AG20443 (cell line): ENCODE data around the gene AK2.

Source experiments
- DNase-seq: peaks from one replicate; pipeline ENCODE4 v3.0.0; 2012; ENCODE audit warnings: low spot score, mixed read lengths

The AK2 gene

GRCh38 chr1:32972814-32973428 lies 63.8 kb downstream of the AK2 start:
- peak; percentile 66 for DNase-seq

GRCh38 chr1:32971576-32971975 lies 65.1 kb downstream of the AK2 start:
- DNase-seq, result no peak

GRCh38 chr1:32971156-32971555 lies 65.5 kb downstream of the AK2 start:
- DNase-seq, result no peak

GRCh38 chr1:32969566-32969965 lies 67.1 kb downstream of the AK2 start:
- DNase-seq, result no peak

- DNase-seq, result no peak
Measured at GRCh38 chr1:32967888-32968568, 68.7 kb downstream of the AK2 start.

- DNase-seq, result no peak
Measured at GRCh38 chr1:32966900-32967299, 69.8 kb downstream of the AK2 start.

GRCh38 chr1:32965251-32965747 lies 71.4 kb downstream of the AK2 start:
- no peak for DNase-seq

- DNase-seq, result peak; percentile 99
Measured at GRCh38 chr1:32964461-32965250, 72.0 kb downstream of the AK2 start, which contains the start of gene RNF19B. TSS of gene RNF19B (minus strand) at chr1:32964809. CDS start at chr1:32964685, 124 bp downstream.

- peak; percentile 73 for DNase-seq
Measured at GRCh38 chr1:32963746-32964460, 72.8 kb downstream of the AK2 start.

GRCh38 chr1:32962248-32962896 lies 74.3 kb downstream of the AK2 start:
- no peak for DNase-seq

GRCh38 chr1:32960819-32961355 lies 75.8 kb downstream of the AK2 start:
- DNase-seq, result no peak

- no peak for DNase-seq
Measured at GRCh38 chr1:32960342-32960741, 76.3 kb downstream of the AK2 start.

GRCh38 chr1:32958827-32959226 lies 77.9 kb downstream of the AK2 start:
- DNase-seq, result no peak
